Ishikawa (cell line): ENCODE data around the gene TBC1D23.

ENCODE experiments used
- CEBPB ChIP-seq: IDR thresholded peaks from 2 replicates; pipeline ENCODE4 v1.6.1; 2012
- CREB1 ChIP-seq: IDR thresholded peaks from 2 replicates; pipeline ENCODE4 v1.6.1; 2012; ENCODE audit warnings: low read depth
- EGR1 ChIP-seq: IDR thresholded peaks from 2 replicates; pipeline ENCODE4 v1.6.1; 2012
- EP300 ChIP-seq: IDR thresholded peaks from 2 replicates; pipeline ENCODE4 v1.6.1; 2012; ENCODE audit warnings: borderline replicate concordance
- FOXM1 ChIP-seq: IDR thresholded peaks from 2 replicates; pipeline ENCODE4 v1.6.1; 2012; ENCODE audit warnings: low read depth, borderline replicate concordance
- NFIC ChIP-seq: IDR thresholded peaks from 2 replicates; pipeline ENCODE4 v1.6.1; 2012
- RAD21 ChIP-seq: IDR thresholded peaks from 2 replicates; pipeline ENCODE4 v1.6.1; 2012; ENCODE audit warnings: low read depth
- TAF1 ChIP-seq: IDR thresholded peaks from 2 replicates; pipeline ENCODE4 v1.6.1; 2012; ENCODE audit warnings: low read depth, mild to moderate bottlenecking
- TCF12 ChIP-seq: IDR thresholded peaks from 2 replicates; pipeline ENCODE4 v1.6.1; 2012; ENCODE audit warnings: low read depth
- TEAD4 ChIP-seq: IDR thresholded peaks from 2 replicates; pipeline ENCODE4 v1.6.1; 2012
- YY1 ChIP-seq: IDR thresholded peaks from 2 replicates; pipeline ENCODE4 v1.6.1; 2012; ENCODE audit warnings: low read depth
- ZBTB7A ChIP-seq: IDR thresholded peaks from 2 replicates; pipeline ENCODE4 v1.6.1; 2012; ENCODE audit warnings: low read depth
- TF ChIP-seq, protein P1 (sequence below): IDR thresholded peaks from 2 replicates; pipeline ENCODE4 v1.6.1; 2012
- TF ChIP-seq, protein P2 (sequence below): IDR thresholded peaks from 2 replicates; pipeline ENCODE4 v1.6.1; 2012; ENCODE audit warnings: low read depth, mild to moderate bottlenecking
- TF ChIP-seq, protein P3 (sequence below): IDR thresholded peaks from 2 replicates; pipeline ENCODE4 v1.6.1; 2012

TBC1D23 gene

DNA sequence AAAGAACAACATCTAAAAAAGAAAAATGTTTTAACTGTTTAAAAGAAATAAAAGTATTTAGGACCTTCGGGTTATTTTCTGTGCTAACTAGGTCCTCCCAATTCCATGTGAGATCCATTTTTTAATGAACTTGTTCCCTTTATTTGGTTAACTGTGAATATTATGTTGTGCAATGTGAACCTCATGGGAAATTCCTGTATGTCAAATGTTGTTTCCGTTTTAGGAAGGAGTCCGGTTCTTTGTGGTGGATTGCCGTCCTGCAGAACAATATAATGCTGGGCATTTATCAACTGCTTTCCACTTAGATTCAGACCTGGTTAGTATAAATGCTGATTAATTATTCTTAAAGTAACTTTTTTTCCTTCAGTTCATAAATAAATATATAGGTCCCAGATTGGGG lies 38.2 kb downstream of the TBC1D23 start:
- TF ChIP-seq, protein P1, sequence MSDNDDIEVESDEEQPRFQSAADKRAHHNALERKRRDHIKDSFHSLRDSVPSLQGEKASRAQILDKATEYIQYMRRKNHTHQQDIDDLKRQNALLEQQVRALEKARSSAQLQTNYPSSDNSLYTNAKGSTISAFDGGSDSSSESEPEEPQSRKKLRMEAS = no peak
- TF ChIP-seq YY1 (no peak), EGR1 (no peak), NFIC (no peak), RAD21 (no peak), EP300 (no peak), ZBTB7A (no peak), TAF1 (no peak), CREB1 (no peak), FOXM1 (no peak), TEAD4 (no peak), TCF12 (no peak), CEBPB (no peak)
- TF ChIP-seq, protein P2, sequence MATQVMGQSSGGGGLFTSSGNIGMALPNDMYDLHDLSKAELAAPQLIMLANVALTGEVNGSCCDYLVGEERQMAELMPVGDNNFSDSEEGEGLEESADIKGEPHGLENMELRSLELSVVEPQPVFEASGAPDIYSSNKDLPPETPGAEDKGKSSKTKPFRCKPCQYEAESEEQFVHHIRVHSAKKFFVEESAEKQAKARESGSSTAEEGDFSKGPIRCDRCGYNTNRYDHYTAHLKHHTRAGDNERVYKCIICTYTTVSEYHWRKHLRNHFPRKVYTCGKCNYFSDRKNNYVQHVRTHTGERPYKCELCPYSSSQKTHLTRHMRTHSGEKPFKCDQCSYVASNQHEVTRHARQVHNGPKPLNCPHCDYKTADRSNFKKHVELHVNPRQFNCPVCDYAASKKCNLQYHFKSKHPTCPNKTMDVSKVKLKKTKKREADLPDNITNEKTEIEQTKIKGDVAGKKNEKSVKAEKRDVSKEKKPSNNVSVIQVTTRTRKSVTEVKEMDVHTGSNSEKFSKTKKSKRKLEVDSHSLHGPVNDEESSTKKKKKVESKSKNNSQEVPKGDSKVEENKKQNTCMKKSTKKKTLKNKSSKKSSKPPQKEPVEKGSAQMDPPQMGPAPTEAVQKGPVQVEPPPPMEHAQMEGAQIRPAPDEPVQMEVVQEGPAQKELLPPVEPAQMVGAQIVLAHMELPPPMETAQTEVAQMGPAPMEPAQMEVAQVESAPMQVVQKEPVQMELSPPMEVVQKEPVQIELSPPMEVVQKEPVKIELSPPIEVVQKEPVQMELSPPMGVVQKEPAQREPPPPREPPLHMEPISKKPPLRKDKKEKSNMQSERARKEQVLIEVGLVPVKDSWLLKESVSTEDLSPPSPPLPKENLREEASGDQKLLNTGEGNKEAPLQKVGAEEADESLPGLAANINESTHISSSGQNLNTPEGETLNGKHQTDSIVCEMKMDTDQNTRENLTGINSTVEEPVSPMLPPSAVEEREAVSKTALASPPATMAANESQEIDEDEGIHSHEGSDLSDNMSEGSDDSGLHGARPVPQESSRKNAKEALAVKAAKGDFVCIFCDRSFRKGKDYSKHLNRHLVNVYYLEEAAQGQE = no peak
- TF ChIP-seq, protein P3, sequence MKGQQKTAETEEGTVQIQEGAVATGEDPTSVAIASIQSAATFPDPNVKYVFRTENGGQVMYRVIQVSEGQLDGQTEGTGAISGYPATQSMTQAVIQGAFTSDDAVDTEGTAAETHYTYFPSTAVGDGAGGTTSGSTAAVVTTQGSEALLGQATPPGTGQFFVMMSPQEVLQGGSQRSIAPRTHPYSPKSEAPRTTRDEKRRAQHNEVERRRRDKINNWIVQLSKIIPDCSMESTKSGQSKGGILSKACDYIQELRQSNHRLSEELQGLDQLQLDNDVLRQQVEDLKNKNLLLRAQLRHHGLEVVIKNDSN = no peak

DNA sequence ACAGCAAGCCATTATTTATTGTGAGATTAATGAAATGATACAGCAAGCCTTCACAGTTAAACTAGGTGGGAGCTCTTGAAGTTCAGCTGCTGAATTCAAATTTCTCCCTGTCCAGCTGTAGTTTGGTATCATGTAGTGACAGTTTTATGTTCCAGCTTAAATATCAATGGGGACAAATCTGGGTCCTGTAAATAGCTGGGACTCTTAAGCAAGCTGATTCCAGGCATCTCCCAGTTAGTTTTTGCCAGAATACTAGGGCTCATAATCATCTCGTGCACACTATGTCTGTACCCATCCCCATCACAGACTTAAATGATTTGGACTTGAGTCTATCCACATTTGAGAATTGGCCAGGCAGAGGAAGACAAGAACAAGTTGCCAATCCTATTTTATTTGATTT lies 45.9 kb downstream of the TBC1D23 start:
- TF ChIP-seq CEBPB = no peak
- no peak for TF ChIP-seq NFIC
- no peak for TF ChIP-seq CREB1
- TF ChIP-seq, protein P2 = no peak

DNA sequence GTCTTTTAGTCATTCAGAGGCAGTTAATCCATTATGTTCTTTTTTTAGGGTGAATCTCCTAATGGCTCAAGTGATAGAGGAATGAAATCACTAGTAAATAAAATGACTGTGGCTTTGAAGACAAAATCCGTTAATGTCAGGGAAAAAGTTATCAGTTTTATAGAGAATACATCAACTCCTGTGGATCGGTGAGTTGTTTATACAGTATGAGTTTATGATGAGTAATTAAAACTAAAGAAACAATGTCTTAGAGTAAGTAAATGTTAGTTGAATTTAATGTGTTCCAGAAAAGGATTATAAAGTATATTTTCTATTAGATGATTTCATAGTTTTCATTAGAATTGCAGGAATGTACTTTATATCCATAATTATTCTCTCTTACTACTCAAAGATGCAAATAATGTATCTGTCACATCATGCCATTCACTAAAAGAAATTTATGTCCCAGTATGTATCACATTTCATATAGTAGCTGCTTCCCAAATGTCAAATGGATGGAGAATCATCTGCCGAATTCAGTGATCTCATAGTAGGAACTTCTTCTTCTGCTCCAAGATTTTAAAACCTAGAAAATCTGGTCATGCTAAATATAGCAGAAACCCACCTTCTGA lies 49.7 kb downstream of the TBC1D23 start:
- TF ChIP-seq, protein P2 = no peak
- TF ChIP-seq TEAD4 (no peak), FOXM1 (no peak), TCF12 (no peak), RAD21 (no peak), CEBPB (no peak), ZBTB7A (no peak), EGR1 (no peak), CREB1 (no peak), NFIC (no peak), EP300 (no peak), TAF1 (no peak), YY1 (no peak)
- TF ChIP-seq, protein P1 = no peak
- TF ChIP-seq, protein P3 = no peak

DNA sequence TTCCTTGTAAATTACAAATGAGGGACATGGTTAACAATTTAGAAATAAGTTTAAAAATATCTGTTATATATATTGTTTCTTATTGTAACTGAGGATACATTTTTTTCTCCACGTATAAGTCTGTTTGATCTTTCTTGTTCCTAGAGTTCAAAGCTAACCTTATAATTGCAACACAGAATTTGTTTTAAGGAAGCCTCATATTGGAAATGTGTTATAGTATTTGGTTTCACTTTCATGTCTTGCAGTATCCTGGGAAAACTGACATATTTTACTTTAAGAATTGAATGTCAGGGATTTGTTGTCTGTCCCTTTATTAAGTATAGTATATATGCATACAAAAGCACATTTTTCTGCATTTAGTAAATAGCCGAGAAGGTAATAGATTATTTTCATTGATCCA lies 50.2 kb downstream of the TBC1D23 start:
- no peak for TF ChIP-seq ZBTB7A
- TF ChIP-seq TCF12 = no peak
- TF ChIP-seq FOXM1 = no peak
- TF ChIP-seq CEBPB = no peak
- no peak for TF ChIP-seq YY1
- TF ChIP-seq TEAD4 = no peak
- TF ChIP-seq TAF1 = no peak
- TF ChIP-seq, protein P1 = no peak
- TF ChIP-seq, protein P3 = no peak
